HG03354 (cell line): ENCODE results near the gene TMEM198.
A peak's percentile ranks its signal among the peaks of the same experiment; 100 is the strongest.

ENCODE experiments used
- ATAC-seq: cut with Tn5 transposase; IDR thresholded peaks from one replicate; pipeline ENCODE4 v1.9.1; 2021; ENCODE audit warnings: mild to moderate bottlenecking; ENCODE audit not compliant: unreplicated experiment, poor library complexity, severe bottlenecking

Gene TMEM198

DNA sequence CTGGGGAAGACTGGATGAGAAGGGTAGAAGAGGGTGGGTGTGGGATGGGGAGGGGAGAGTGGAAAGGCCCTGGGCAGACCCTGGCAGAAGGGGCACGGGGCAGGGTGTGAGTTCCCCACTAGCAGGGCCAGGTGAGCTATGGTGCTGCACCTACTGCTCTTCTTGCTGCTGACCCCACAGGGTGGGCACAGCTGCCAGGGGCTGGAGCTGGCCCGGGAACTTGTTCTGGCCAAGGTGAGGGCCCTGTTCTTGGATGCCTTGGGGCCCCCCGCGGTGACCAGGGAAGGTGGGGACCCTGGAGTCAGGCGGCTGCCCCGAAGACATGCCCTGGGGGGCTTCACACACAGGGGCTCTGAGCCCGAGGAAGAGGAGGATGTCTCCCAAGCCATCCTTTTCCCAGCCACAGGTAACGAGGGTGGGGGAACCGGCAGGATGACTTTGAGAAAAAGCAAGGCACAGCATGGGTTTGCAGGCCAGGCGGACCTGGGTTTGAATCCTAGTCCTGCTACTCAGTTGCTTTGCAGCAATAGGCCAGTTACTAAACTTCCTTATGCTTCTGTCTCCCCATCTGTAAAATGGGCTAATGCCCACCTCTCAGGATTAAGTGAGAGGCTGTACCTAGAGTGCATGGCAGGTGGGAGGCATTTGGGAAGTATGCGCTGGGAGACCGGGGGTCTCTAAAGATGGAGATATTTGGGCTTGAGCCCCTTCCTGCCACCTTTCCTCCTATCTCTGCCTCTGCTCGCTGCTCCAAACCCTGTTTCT, 28.6 kb downstream of the TMEM198 start, which contains the start of gene INHA:
TSS of gene INHA (plus strand) at position 74 of the 765 bp plus-strand sequence. CDS start at position 139, 65 bp downstream.
- ATAC-seq = no peak

GRCh38 chr2:219573166-219573565, 29.3 kb downstream of the TMEM198 start:
- no peak for ATAC-seq

- no peak for ATAC-seq
Observed at GRCh38 chr2:219574484-219575311, 30.9 kb downstream of the TMEM198 start.

GRCh38 chr2:219575566-219576504, 32.0 kb downstream of the TMEM198 start:
- ATAC-seq = no peak

DNA sequence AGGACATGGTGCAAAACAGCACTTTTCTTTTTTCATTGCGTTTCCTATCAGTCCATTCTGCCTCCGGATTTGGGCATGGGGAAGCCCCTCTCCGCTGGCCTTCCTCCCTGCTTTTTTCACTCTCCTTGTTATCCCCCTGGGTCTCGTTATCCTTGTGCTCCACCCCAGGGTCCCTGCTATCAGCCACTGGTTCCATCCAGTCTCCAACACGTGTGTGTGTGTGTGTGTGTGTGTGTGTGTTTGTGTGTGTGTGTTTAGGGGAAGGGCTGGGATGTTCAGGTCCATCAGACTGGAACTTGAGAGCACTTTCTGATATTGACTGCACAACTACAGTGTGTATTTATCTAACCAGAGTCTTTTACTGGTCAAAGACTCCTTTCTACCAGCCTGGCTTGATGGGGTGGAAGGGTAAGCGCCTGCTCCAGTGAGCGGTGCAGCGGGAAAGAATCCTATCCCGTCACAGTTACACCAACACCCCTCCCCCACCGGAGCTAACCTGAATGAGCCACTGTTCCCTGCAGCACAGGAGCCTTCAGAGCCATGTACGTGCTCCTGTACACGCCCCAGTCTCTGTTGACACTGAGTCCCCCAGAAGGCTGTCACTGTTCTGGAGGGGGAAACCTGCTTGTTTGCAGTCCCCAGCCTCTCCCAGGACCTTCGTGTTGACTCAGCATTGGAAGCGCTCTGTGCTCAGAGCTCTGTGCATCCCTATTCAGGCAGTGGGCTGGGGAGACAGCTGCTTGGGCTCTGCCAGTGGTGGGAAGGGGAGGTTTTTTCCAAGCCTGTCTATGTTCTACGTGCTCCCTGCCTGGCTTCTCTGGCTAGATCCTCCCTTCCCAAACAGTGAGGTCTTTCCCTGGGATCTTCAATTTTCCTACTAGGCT, 32.9 kb downstream of the TMEM198 start:
- ATAC-seq = no peak

DNA sequence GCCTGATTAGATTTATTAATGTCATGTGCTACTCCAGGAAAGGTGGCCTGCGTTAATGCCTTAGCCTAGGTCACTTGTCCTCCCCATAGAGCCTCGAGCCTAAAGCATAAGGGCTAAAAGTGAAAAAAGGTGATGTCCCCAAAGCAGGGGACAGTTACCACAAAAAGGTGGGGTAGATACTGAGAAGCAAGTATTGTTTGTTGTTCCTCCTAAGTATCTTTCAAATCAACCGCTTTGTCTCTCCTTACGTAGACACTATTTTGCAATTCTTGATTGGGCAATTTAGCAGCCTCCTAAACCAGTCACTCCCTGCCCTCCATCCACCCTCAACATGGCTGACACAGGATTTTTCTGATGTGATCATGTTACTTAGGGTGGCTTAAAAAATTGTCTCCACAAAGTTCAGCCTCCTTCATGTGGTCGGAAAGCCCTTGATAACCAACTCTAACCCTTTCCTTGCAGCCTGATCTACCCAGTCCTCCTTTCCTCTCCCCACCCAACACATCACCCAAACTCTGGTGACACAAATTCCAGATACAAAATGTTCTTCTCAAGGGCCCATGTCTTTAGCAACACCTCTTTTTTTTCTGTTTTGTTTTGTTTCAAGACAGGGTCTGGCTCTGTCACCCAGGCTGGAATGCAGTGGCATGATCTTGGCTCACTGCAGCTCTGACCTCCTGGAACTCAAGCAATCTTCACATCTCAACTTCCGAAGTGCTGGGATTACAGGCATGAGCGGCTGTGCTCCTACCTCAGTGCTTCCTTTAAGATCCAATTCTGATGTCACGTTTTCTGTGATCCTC, 35.2 kb downstream of the TMEM198 start:
- no peak for ATAC-seq

- ATAC-seq = no peak
Observed at GRCh38 chr2:219581346-219581745, 37.5 kb downstream of the TMEM198 start.

DNA sequence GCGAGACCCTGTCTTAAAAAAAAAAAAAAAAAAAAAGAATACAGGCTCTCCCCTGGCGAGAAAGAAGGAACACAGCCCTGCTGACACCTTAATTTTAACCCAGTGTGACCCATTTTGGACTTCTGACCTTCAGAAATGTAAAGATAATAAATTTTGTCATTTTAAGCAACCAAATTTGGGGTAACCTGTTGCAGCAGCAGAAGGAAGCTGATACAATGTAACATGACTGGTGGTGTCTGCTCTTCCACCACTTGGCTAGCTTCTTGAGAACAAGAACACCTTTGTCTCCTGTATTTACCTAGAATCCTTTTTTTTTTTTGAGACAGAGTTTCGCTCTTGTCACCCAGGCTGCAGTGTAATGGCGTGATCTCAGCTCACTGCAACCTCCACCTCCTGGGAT, 47.3 kb downstream of the TMEM198 start:
- ATAC-seq = no peak

GRCh38 chr2:219592736-219593135, 48.9 kb downstream of the TMEM198 start:
- ATAC-seq = no peak

DNA sequence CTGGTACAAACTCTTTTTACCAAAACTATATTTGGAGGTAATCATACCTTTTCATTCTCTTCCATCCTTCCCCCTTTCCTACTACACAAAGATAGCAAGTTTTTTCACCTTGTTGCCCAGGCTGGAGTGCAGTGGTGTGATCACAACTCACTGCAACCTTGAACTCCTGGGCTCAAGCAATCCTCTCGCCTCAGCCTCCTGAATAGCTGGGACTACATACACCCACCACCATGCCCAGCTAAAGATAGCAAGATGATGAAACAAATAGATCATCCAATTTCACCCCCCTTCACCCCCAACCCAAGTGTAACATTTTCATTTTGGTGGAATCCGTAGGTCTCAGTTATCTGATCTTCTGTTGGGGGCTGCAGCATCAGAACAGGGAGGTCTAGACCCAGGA, 49.3 kb downstream of the TMEM198 start:
- ATAC-seq = no peak

- ATAC-seq = no peak
Observed at GRCh38 chr2:219595256-219595655, 51.4 kb downstream of the TMEM198 start.

- ATAC-seq = peak; percentile 1
Observed at GRCh38 chr2:219596954-219597551, 53.2 kb downstream of the TMEM198 start.

GRCh38 chr2:219597552-219598307, 53.9 kb downstream of the TMEM198 start, which contains the start of gene STK11IP:
Gene STK11IP, plus strand, starts transcription at chr2:219597857. Its CDS starts 263 bp downstream, at chr2:219598120.
- peak; percentile 93 for ATAC-seq

GRCh38 chr2:219598308-219599078, 54.7 kb downstream of the TMEM198 start:
- no peak for ATAC-seq
